K562 (cell line): ENCODE measurements around the gene ERGIC1. TPM values are rescaled to one million over a fixed set of nuclear protein-coding genes. Genes with fewer than 3 reads are reported as not detected.

ENCODE experiments used
- ATAC-seq: fragments of 200-7000 bp; cut with Tn5 transposase; 3 replicates; pipeline ENCODE4 v1.9.1; 2020; ENCODE audit warnings: moderate library complexity
- BruUV-seq: library from RNA; stranded (reverse); fragments of 400-500 nt; replicated peaks from 2 replicates; lab custom pipeline; 2021; lab: Mats Ljungman, UMichigan
- CTCF ChIA-PET: fragments of 300-600 bp; formaldehyde crosslinking; extraction: SDS; loops from one replicate; lab custom pipeline; 2021; ENCODE audit warnings: low intra/inter-chr PET ratio; lab: Yijun Ruan, JAX
- POLR2A ChIA-PET: fragments of 300-600, 350-650 bp; sonication (Branson Sonifier 250); formaldehyde crosslinking; extraction: SDS; loops from one replicate; lab custom pipeline; 2021; ENCODE audit warnings: antibody characterized with exemption, inconsistent platforms; lab: Yijun Ruan, JAX
- DNase-seq, 4 experiments: peaks; one replicate each; pipeline versions ENCODE4 v3.0.0 to v3.0.0-alpha.2; 2011 to 2018; ENCODE audit warnings: low spot score in 3 of 4, mixed read lengths in 3 of 4; ENCODE audit errors: extremely low read depth in 1 of 4
- FAIRE-seq: peaks from 2 replicates; lab custom pipeline; 2011; peaks lifted over from hg19 to GRCh38; lab: Jason Lieb, UNC
- H2AFZ ChIP-seq: 2 replicates; pipeline ENCODE4 v1.6.0; 2011; ENCODE audit warnings: low read depth, low read length, control low read depth, inconsistent platforms
- H3K27ac ChIP-seq: fragments of 200-600 bp; 3 replicates; pipeline ENCODE4 v1.8.0; 2011; ENCODE audit warnings: low read depth, mild to moderate bottlenecking, control low read depth, inconsistent platforms, low read length, moderate library complexity, mixed read lengths; ENCODE audit errors: extremely low read depth
- H3K27me3 ChIP-seq, 2 experiments: fragments of 300-600 bp in 1 of 2; 2 replicates in 1 of 2; 3 replicates in 1 of 2; pipeline versions ENCODE4 v1.6.0 to v1.8.0; 2011; ENCODE audit warnings: inconsistent platforms in 2 of 2, low read length in 2 of 2, mild to moderate bottlenecking in 1 of 2, mixed read lengths in 1 of 2, moderate library complexity in 1 of 2; ENCODE audit not compliant: control insufficient read depth in 2 of 2, insufficient read depth in 2 of 2
- H3K36me3 ChIP-seq: fragments of 300-600 bp; 3 replicates; pipeline ENCODE4 v1.8.0; 2011; ENCODE audit warnings: mild to moderate bottlenecking, low read length, inconsistent platforms; ENCODE audit not compliant: control insufficient read depth, insufficient read depth
- H3K4me1 ChIP-seq, 2 experiments: fragments of 200-600 bp in 1 of 2; replicated peaks in 1 of 2; 2 replicates in 1 of 2; 3 replicates in 1 of 2; pipeline versions ENCODE4 v1.5.1 to v1.8.0; 2011; ENCODE audit warnings: inconsistent platforms in 2 of 2, low read length in 2 of 2, mild to moderate bottlenecking in 1 of 2, mixed read lengths in 1 of 2, moderate library complexity in 1 of 2; ENCODE audit not compliant: control insufficient read depth in 2 of 2, insufficient read depth in 2 of 2
- H3K4me2 ChIP-seq: 2 replicates; pipeline ENCODE4 v1.6.1; 2011; ENCODE audit warnings: low read length, control low read depth, inconsistent platforms, mixed read lengths; ENCODE audit not compliant: insufficient read depth
- H3K4me3 ChIP-seq: fragments of 200-600 bp; sonication (generic), shearing (Covaris generic); 2 replicates; pipeline ENCODE4 v1.5.1; 2016; ENCODE audit warnings: control low read depth, inconsistent platforms
- H3K79me2 ChIP-seq: fragments of 200-600 bp; 3 replicates; pipeline ENCODE4 v1.8.0; 2011; ENCODE audit warnings: low read length, inconsistent platforms; ENCODE audit not compliant: control insufficient read depth, insufficient read depth
- H3K9ac ChIP-seq, 2 experiments: 2 replicates each; pipeline versions ENCODE4 v1.6.0 to v1.6.1; 2011; ENCODE audit warnings: low read depth in 2 of 2, low read length in 2 of 2, control low read depth in 1 of 2, inconsistent platforms in 1 of 2, mild to moderate bottlenecking in 1 of 2, mixed read lengths in 1 of 2; ENCODE audit not compliant: insufficient read depth in 1 of 2
- H3K9me1 ChIP-seq: one replicate; pipeline ENCODE4 v1.6.0; 2011; ENCODE audit warnings: inconsistent platforms, mild to moderate bottlenecking, low read length, moderate library complexity; ENCODE audit not compliant: control insufficient read depth, insufficient read depth
- H3K9me3 ChIP-seq: replicated peaks from 2 replicates; pipeline ENCODE4 v1.5.1; 2011; ENCODE audit warnings: low read depth, low read length, inconsistent platforms; ENCODE audit not compliant: control insufficient read depth, insufficient read depth
- H4K20me1 ChIP-seq: replicated peaks from 2 replicates; pipeline ENCODE4 v1.6.1; 2011; ENCODE audit warnings: low read length, inconsistent platforms, mixed read lengths; ENCODE audit not compliant: control insufficient read depth, insufficient read depth
- CEBPB ChIP-seq: fragments of 450-650 bp; IDR thresholded peaks from 2 replicates; pipeline ENCODE4 v1.6.1; 2016; ENCODE audit warnings: missing genetic modification characterization, missing compliant biosample characterization
- FOXJ2 ChIP-seq: fragments of 200-800 bp; sonication (Bioruptor generic); IDR thresholded peaks from 2 replicates; pipeline ENCODE4 v1.6.1; 2016; ENCODE audit warnings: missing genetic modification characterization, missing compliant biosample characterization
- KDM1A ChIP-seq, 2 experiments: fragments of 450-650 bp; IDR thresholded peaks; 2 replicates each; pipeline ENCODE4 v1.6.1; 2016; ENCODE audit warnings: mild to moderate bottlenecking in 2 of 2
- L3MBTL2 ChIP-seq: fragments of 450-650 bp; IDR thresholded peaks from 2 replicates; pipeline ENCODE4 v1.6.1; 2016; ENCODE audit warnings: mild to moderate bottlenecking, moderate library complexity
- NFIC ChIP-seq: fragments of 450-650 bp; IDR thresholded peaks from 2 replicates; pipeline ENCODE4 v1.6.1; 2017; ENCODE audit warnings: mild to moderate bottlenecking, inconsistent platforms
- NR2C2 ChIP-seq, 2 experiments: fragments of 200-800 bp in 1 of 2; sonication (Bioruptor generic) in 1 of 2; sonication (generic) in 1 of 2; formaldehyde crosslinking in 1 of 2; IDR thresholded peaks; 2 replicates each; pipeline versions ENCODE4 v1.6.1 to v1.8.0; 2016 to 2022; ENCODE audit warnings: mild to moderate bottlenecking in 1 of 2, missing compliant biosample characterization in 1 of 2, missing genetic modification characterization in 1 of 2, missing genetic modification reagents in 1 of 2
- NR3C1 ChIP-seq: sonication (generic); formaldehyde crosslinking; IDR thresholded peaks from 2 replicates; pipeline ENCODE4 v1.8.1; 2022; ENCODE audit warnings: missing genetic modification reagents
- SRSF1 ChIP-seq: fragments of 200-400 bp; formaldehyde crosslinking; IDR thresholded peaks from 2 replicates; pipeline ENCODE4 v1.6.1; 2017; ENCODE audit warnings: mild to moderate bottlenecking, low read depth, low read length, moderate library complexity
- TARDBP ChIP-seq: fragments of 450-650 bp; IDR thresholded peaks from 2 replicates; pipeline ENCODE4 v1.6.1; 2016
- ZNF124 ChIP-seq: sonication (generic); formaldehyde crosslinking; IDR thresholded peaks from 2 replicates; pipeline ENCODE4 v1.8.1; 2022; ENCODE audit warnings: missing genetic modification reagents
- ZNF253 ChIP-seq: fragments of 250-450 bp; sonication (Bioruptor Pico); conservative IDR thresholded peaks from 2 replicates; pipeline ENCODE4 v1.6.1; 2021; ENCODE audit warnings: mild to moderate bottlenecking
- ZNF79 ChIP-seq: fragments of 250-450 bp; sonication (Bioruptor Pico); IDR thresholded peaks from 2 replicates; pipeline ENCODE4 v1.4.0; 2020; ENCODE audit warnings: low read depth, mild to moderate bottlenecking, moderate library complexity
- WGBS: fragments of 100-300 bp; shearing (Covaris generic); methylation state at CpG from one replicate; pipeline ENCODE4 v1.1.6; 2016; ENCODE audit warnings: low coverage, mixed read lengths; ENCODE audit not compliant: insufficient coverage; ENCODE audit errors: missing lambda C conversion rate; 5-methylcytosine and 5-hydroxymethylcytosine counted together
- in situ Hi-C: fragments of 300-500 bp; cut with MboI; formaldehyde crosslinking; loops from 4 replicates; pipeline ENCODE4 v1.15.0; 2018; ENCODE audit warnings: inconsistent platforms, mixed read lengths
- intact Hi-C: fragments of 100-400 bp; cut with micrococcal nuclease; formaldehyde crosslinking; loops from 2 replicates; pipeline ENCODE4 v1.14.2; 2022
- polyA plus RNA-seq, 8 experiments: library from polyadenylated mRNA; depleted of rRNA in 4 of 8; stranded (reverse) in 5 of 8; unstranded in 3 of 8; fragments of >200 nt; fragmentation: Nextera tagmentation in 2 of 8; fragmentation: Illumina TruSeq in 1 of 8; extraction: Ambion mirVana in 2 of 8; extraction: Trizol in 1 of 8; gene quantifications; 2 replicates each; pipeline versions ENCODE4 v1.2.1 to v1.2.3, GENCODE V29; 2011 to 2014; ENCODE audit warnings: inconsistent platforms in 1 of 8, missing spikeins in 1 of 8
- total RNA-seq, 7 experiments: library from RNA; depleted of rRNA in 6 of 7; stranded (reverse); fragments of >200 nt in 6 of 7; fragmentation: Illumina TruSeq in 2 of 7; extraction: Trizol in 2 of 7; gene quantifications; 2 replicates each; pipeline versions ENCODE4 v1.2.1 to v1.2.3, GENCODE V29; 2011 to 2021; ENCODE audit warnings: low replicate concordance in 1 of 7
- TF ChIP-seq, protein P1 (sequence below): fragments of 250-450 bp; sonication (Bioruptor Pico); IDR thresholded peaks from 2 replicates; pipeline ENCODE4 v1.4.0; 2020

The ERGIC1 gene
- total and polyA plus RNA-seq, 9 of the 15 experiments (the other 6 are each of a cell fraction or from before 2014, with no cell fraction given) = 5.5 to 68.4 (median 36.4) TPM

DNA sequence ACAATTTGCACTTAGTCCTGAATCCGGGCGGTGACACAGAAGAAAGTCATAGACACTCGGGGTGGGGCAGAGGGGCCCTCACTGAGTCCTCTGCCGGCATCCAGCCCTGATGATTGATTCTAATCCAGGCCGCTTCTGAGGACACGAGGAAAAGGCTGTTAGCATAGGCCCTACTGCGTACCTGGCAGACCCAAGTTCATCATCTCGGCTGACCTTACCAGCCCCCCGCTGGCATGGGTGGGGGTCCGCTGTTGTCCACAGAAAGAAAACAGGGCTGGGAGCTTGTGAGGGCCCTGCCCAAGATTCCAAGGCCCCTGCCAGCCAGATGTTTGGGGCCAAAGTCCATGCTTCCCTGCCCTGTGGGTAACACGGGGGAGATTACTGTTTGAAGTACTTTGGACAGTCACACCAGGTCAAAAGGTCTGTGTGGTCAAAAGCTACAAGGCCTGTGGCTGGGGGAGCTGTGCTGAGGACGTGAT is 24.5 kb downstream of the ERGIC1 start:
- CTCF ChIA-PET = no interaction called here

DNA sequence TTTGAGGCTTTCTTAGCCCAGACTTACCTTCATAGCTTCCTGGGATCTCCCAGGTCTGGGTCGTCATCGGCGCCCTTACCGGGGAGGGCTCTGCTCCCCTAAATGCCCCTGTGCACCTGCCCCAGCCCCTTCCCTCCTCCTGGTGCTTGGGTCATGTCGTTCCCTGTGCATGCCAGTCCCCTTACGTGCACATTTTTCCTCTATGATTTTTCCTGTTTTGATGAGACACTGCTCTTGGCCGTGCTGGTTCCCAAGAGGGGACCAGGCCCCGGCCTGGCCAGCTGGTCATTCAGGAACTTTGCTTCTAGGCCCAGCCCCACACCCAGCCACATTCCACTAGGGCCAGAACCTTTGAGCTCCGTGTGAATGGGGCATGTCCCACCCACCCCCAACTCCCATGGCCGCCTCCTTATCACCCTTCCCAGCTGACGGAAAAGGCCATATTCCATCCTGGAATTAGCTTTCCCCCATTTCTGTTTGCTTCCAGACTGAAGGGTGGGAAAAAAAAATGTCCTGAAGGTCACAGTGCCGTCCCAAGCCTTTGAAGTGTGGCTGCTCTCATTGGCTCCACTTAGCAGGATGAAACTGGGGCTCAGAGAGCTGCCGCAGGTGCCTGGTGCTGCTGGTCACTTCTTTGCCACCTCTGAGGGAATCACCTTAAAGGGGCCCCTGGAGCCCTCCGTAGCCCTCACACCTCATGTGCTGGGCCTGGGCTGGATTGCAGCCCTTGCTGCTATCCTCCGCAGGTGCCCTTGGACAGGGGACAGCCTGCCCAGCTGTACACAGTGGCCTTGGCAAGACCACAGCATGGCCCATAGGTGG is 25.1 kb downstream of the ERGIC1 start:
- no peaks in the 10 kb centered on the region for H3K9me3 ChIP-seq
- FAIRE-seq = no peak
- 72% methylated on average over 11 of the region's 15 CpGs for WGBS
- no peak for TF ChIP-seq FOXJ2 (tag)
- no peak for TF ChIP-seq NR3C1
- TF ChIP-seq NFIC = no peak
- no peak for TF ChIP-seq NR2C2 (CRISPR knock-in tag; IDR thresholded peaks at IDR 0.05)
- no peak for TF ChIP-seq NR2C2 (tag; IDR thresholded peaks at IDR 0.05)
- TF ChIP-seq, protein P1, sequence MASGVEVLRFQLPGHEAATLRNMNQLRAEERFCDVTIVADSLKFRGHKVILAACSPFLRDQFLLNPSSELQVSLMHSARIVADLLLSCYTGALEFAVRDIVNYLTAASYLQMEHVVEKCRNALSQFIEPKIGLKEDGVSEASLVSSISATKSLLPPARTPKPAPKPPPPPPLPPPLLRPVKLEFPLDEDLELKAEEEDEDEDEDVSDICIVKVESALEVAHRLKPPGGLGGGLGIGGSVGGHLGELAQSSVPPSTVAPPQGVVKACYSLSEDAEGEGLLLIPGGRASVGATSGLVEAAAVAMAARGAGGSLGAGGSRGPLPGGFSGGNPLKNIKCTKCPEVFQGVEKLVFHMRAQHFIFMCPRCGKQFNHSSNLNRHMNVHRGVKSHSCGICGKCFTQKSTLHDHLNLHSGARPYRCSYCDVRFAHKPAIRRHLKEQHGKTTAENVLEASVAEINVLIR (CRISPR knock-in tag) = no peak
- no peak for TF ChIP-seq SRSF1
- TF ChIP-seq TARDBP = no peak
- no peak for TF ChIP-seq ZNF79 (CRISPR knock-in tag)
- no peak for TF ChIP-seq CEBPB (tag)
- no peak for TF ChIP-seq ZNF253 (CRISPR knock-in tag)
- TF ChIP-seq ZNF124 (CRISPR knock-in tag) = no peak
- TF ChIP-seq, all 486 proteins: peak for 0
- Histone ChIP-seq H3K36me3 (peaks cover 4% of the 10 kb centered on the region; the same call in 2 of the 3 replicates), H2AFZ (no peak overlapping the region), H3K9me1 (no peaks in the 10 kb centered on the region), H4K20me1 (peaks cover 11% of the 10 kb centered on the region), H3K79me2 (no peaks in the 10 kb centered on the region), H3K27me3 (no peaks in the 10 kb centered on the region), H3K4me3 (no peak overlapping the region), H3K27ac (no peak overlapping the region), H3K4me2 (no peak overlapping the region), H3K9ac (peak overlapping the region in 1 of 2 experiments; percentile 62; a peak in 2 of 4 replicates), H3K4me1 (peaks cover 5 to 18% of the 10 kb centered on the region in 2 experiments; a peak in 3 of 5 replicates)
- ChIA-PET CTCF (no interaction called here), POLR2A (interaction anchor here (0.5 to 1.2 kb wide), 4 partner anchors 12 to 89 kb away, joined by 3 to 5 read pairs (median 3); partner anchors contain the start of gene DUSP1)
- in situ Hi-C loops = no loop called here
- no TSS peak for BruUV-seq
- intact Hi-C loops = no loop called here
- DNase-seq (no peak), ATAC-seq (no peak)

More for the DNA sequence above, 24.5 kb downstream of the ERGIC1 start:
- FAIRE-seq = no peak
- Histone ChIP-seq H3K27ac (no peak overlapping the region), H4K20me1 (peaks cover 11% of the 10 kb centered on the region), H3K27me3 (no peaks in the 10 kb centered on the region), H2AFZ (no peak overlapping the region), H3K9ac (peak overlapping the region in 1 of 2 experiments; percentile 61; a peak in 2 of 4 replicates), H3K4me2 (no peak overlapping the region), H3K4me3 (no peak overlapping the region), H3K79me2 (no peaks in the 10 kb centered on the region), H3K4me1 (peaks cover 5 to 18% of the 10 kb centered on the region in 2 experiments; a peak in 3 of 5 replicates), H3K9me1 (no peaks in the 10 kb centered on the region), H3K36me3 (peaks cover 4% of the 10 kb centered on the region; the same call in 2 of the 3 replicates), H3K9me3 (no peaks in the 10 kb centered on the region)
- intact Hi-C loops (no loop called here), in situ Hi-C loops (no loop called here)
- POLR2A ChIA-PET = interaction anchor here (0.5 to 1.1 kb wide), 3 partner anchors 12 to 88 kb away, joined by 3 to 5 read pairs (median 3); partner anchors contain the start of gene DUSP1
- no peak for DNase-seq
- WGBS = 65% methylated on average over 12 of the region's 12 CpGs
- BruUV-seq = no TSS peak
- TF ChIP-seq L3MBTL2 (no peak), KDM1A (IDR thresholded peaks at IDR 0.05) (0 out of 4 replicates have a peak, but pooled peaks have one; percentile 12 to 25)
- peak; percentile 33; the same call in 1 of the 3 replicates for ATAC-seq
